ENCODE data around the gene CD180. TPM values are rescaled to one million over a fixed set of nuclear protein-coding genes. Genes with fewer than 3 reads are reported as not detected.
A peak's percentile ranks its signal among the peaks of the same experiment; 100 is the strongest.

CD180 gene
- total and polyA plus RNA-seq, 9 of the 15 experiments (the other 6 are each of a cell fraction or from before 2014, with no cell fraction given): 0.01 to 0.07 TPM; not detected in 7

GRCh38 chr5:67206461-67206860 lies 9.9 kb upstream of the CD180 start (continued):
- TF ChIP-seq ZNF224 (CRISPR knock-in tag; IDR thresholded peaks at IDR 0.05): no peak
- no peak for TF ChIP-seq HINFP (tag; conservative IDR thresholded peaks at IDR 0.05; ENCODE audit: low read depth)
- no peak for TF ChIP-seq OTX1 (CRISPR knock-in tag; IDR thresholded peaks at IDR 0.05)

GRCh38 chr5:67205981-67206380 lies 9.4 kb upstream of the CD180 start:
- H2AFZ ChIP-seq (ENCODE audit: low read depth, low read length): no peak overlapping the region
- intact Hi-C loops (cut with micrococcal nuclease): loop anchor here (5.0 kb wide), 1 partner anchor 219 kb away; no protein-coding TSS in a partner anchor

More at GRCh38 chr5:67205981-67206380, 9.4 kb upstream of the CD180 start:
- H3K9ac ChIP-seq (ENCODE audit: insufficient read depth in 1 of 2, low read depth in 2 of 2, low read length in 2 of 2): no peak overlapping the region
- no TSS peak for BruUV-seq (replicated peaks)
- H4K20me1 ChIP-seq (replicated peaks; ENCODE audit: control insufficient read depth, insufficient read depth, low read length): peaks cover 5% of the 10 kb centered on the region
- no peak overlapping the region for H3K4me2 ChIP-seq (ENCODE audit: insufficient read depth, low read length)
- no peaks in the 10 kb centered on the region for H3K79me2 ChIP-seq (ENCODE audit: control insufficient read depth, insufficient read depth, low read length)
- TF ChIP-seq RAD21 (CRISPR knock-in tag; conservative IDR thresholded peaks at IDR 0.05 in 1 of 2, IDR thresholded peaks at IDR 0.05 in 1 of 2) (no peak), ZNF395 (CRISPR knock-in tag; IDR thresholded peaks at IDR 0.05) (0 out of 2 replicates have a peak, but pooled peaks have one; percentile 1), ZNF384 (IDR thresholded peaks at IDR 0.05; ENCODE audit: low read depth, low read length) (no peak), MLX (CRISPR knock-in tag; conservative IDR thresholded peaks at IDR 0.05) (no peak), NR2F6 (CRISPR knock-in tag; IDR thresholded peaks at IDR 0.05) (no peak)
- ChIA-PET POLR2A (no interaction called here), CTCF (ENCODE audit: low intra/inter-chr PET ratio) (no interaction called here)
- no peak overlapping the region for H3K27ac ChIP-seq (ENCODE audit: extremely low read depth, low read depth, low read length)
- H3K4me1 ChIP-seq (replicated peaks in 1 of 2; ENCODE audit: control insufficient read depth in 2 of 2, insufficient read depth in 2 of 2, low read length in 2 of 2): no peaks in the 10 kb centered on the region
- H3K36me3 ChIP-seq (ENCODE audit: control insufficient read depth, insufficient read depth, low read length): no peaks in the 10 kb centered on the region
- 3% methylated on average over 3 of the region's 3 CpGs for WGBS (ENCODE audit: insufficient coverage, low coverage, missing lambda C conversion rate)
- no peak for FAIRE-seq
- H3K4me3 ChIP-seq: no peak overlapping the region
- in situ Hi-C loops (cut with MboI): no loop called here
- H3K9me1 ChIP-seq (ENCODE audit: control insufficient read depth, insufficient read depth, low read length): no peaks in the 10 kb centered on the region
- DNase-seq (ENCODE audit: extremely low read depth in 1 of 4, low spot score in 3 of 4): no peak
- H3K9me3 ChIP-seq (replicated peaks; ENCODE audit: control insufficient read depth, insufficient read depth, low read depth, low read length): no peaks in the 10 kb centered on the region
- H3K27me3 ChIP-seq (ENCODE audit: control insufficient read depth in 2 of 2, insufficient read depth in 2 of 2, low read length in 2 of 2): peaks cover 6 to 28% of the 10 kb centered on the region in 2 experiments; a peak in 4 of 5 replicates
- ATAC-seq: no peak

Measured in K562 (cell line).